Keratinocyte (primary cell): ENCODE measurements around the gene PLA2R1. TPM values are rescaled to one million over a fixed set of nuclear protein-coding genes. Genes with fewer than 3 reads are reported as not detected.

Experiments
- DNase-seq: peaks from one replicate; pipeline ENCODE4 v3.0.0-alpha.2; 2011; ENCODE audit warnings: low read depth, missing footprints, low spot score
- FAIRE-seq: peaks from 2 replicates; lab custom pipeline; 2011; peaks lifted over from hg19 to GRCh38; lab: Jason Lieb, UNC
- H2AFZ ChIP-seq: 2 replicates; pipeline ENCODE4 v1.6.0; 2012; ENCODE audit warnings: low read length, control low read depth, inconsistent platforms; ENCODE audit not compliant: control insufficient read depth
- H3K27ac ChIP-seq: 2 replicates; pipeline ENCODE4 v1.5.1; 2011; ENCODE audit warnings: low read length; ENCODE audit not compliant: control insufficient read depth, insufficient read depth
- H3K27me3 ChIP-seq: 3 replicates; pipeline ENCODE4 v1.6.0; 2011; ENCODE audit warnings: low read length; ENCODE audit not compliant: control insufficient read depth, insufficient read depth; ENCODE audit errors: extremely low read depth
- H3K36me3 ChIP-seq, 2 experiments: 2 replicates in 1 of 2; 3 replicates in 1 of 2; pipeline ENCODE4 v1.5.1; 2011; ENCODE audit warnings: low read length in 2 of 2, mild to moderate bottlenecking in 1 of 2; ENCODE audit not compliant: control insufficient read depth in 2 of 2, insufficient read depth in 2 of 2; ENCODE audit errors: extremely low read depth in 1 of 2
- H3K4me1 ChIP-seq: 3 replicates; pipeline ENCODE4 v1.5.1; 2011; ENCODE audit warnings: low read length; ENCODE audit not compliant: control insufficient read depth, insufficient read depth; ENCODE audit errors: extremely low read depth
- H3K4me2 ChIP-seq: 3 replicates; pipeline ENCODE4 v1.6.0; 2011; ENCODE audit warnings: low read depth, low read length; ENCODE audit not compliant: control insufficient read depth, insufficient read depth; ENCODE audit errors: extremely low read depth
- H3K4me3 ChIP-seq, 3 experiments: fragments of 200-600 bp in 1 of 3; sonication (generic) in 1 of 3; 2 replicates in 2 of 3; 3 replicates in 1 of 3; pipeline ENCODE4 v1.5.1; 2011 to 2016; ENCODE audit warnings: low read length in 3 of 3, mild to moderate bottlenecking in 3 of 3, control low read depth in 2 of 3, inconsistent platforms in 1 of 3, low read depth in 1 of 3, mixed read lengths in 1 of 3, mixed run types in 1 of 3, moderate library complexity in 1 of 3; ENCODE audit not compliant: control insufficient read depth in 2 of 3, insufficient read depth in 2 of 3; ENCODE audit errors: extremely low read depth in 1 of 3
- H3K79me2 ChIP-seq: 2 replicates; pipeline ENCODE4 v1.6.0; 2012; ENCODE audit warnings: low read length; ENCODE audit not compliant: control insufficient read depth, insufficient read depth
- H3K9ac ChIP-seq: 3 replicates; pipeline ENCODE4 v1.6.0; 2011; ENCODE audit warnings: low read length; ENCODE audit not compliant: control insufficient read depth, insufficient read depth; ENCODE audit errors: extremely low read depth
- H3K9me1 ChIP-seq: 3 replicates; pipeline ENCODE4 v1.6.0; 2011; ENCODE audit warnings: low read length; ENCODE audit not compliant: control insufficient read depth, insufficient read depth; ENCODE audit errors: extremely low read depth
- H3K9me3 ChIP-seq: 2 replicates; pipeline ENCODE4 v1.5.1; 2012; ENCODE audit warnings: low read depth, low read length; ENCODE audit not compliant: control insufficient read depth
- H4K20me1 ChIP-seq: 3 replicates; pipeline ENCODE4 v1.6.0; 2011; ENCODE audit warnings: low read length; ENCODE audit not compliant: control insufficient read depth, insufficient read depth; ENCODE audit errors: extremely low read depth
- CTCF ChIP-seq, 3 experiments: IDR thresholded peaks in 1 of 3; conservative IDR thresholded peaks in 1 of 3; optimal IDR thresholded peaks in 1 of 3; 2 replicates in 2 of 3; 3 replicates in 1 of 3; pipeline versions ENCODE3 to v1.5.1; 2011; ENCODE audit warnings: low read length in 3 of 3, mild to moderate bottlenecking in 3 of 3, moderate library complexity in 2 of 3, control low read depth in 1 of 3, inconsistent platforms in 1 of 3; ENCODE audit not compliant: insufficient read depth in 2 of 3; ENCODE audit errors: extremely low read depth in 1 of 3
- EZH2 ChIP-seq: IDR thresholded peaks from one replicate; pipeline ENCODE4 v1.6.1; 2012; ENCODE audit warnings: inconsistent platforms, mild to moderate bottlenecking, low read length, moderate library complexity
- dilution Hi-C: fragments of 300-500 bp; cut with MboI; formaldehyde crosslinking; loops from one replicate; pipeline ENCODE4 v1.7.0; 2020; ENCODE audit warnings: low sequenced_read_pairs; ENCODE audit not compliant: extremely low pct_ligation_motif_present
- polyA plus RNA-seq, 5 experiments: library from polyadenylated mRNA; depleted of rRNA in 3 of 5; stranded (reverse) in 3 of 5; stranded (forward) in 1 of 5; unstranded in 1 of 5; fragments of >200 nt; gene quantifications; 1 replicate in 1 of 5; 2 replicates in 3 of 5; 3 replicates in 1 of 5; pipeline versions ENCODE4 v1.2.1 to v1.2.3, GENCODE V29; 2011 to 2012; ENCODE audit warnings: missing spikeins in 2 of 5, low read depth in 1 of 5, low replicate concordance in 1 of 5

Gene PLA2R1
- polyA plus RNA-seq, 1 donor (not counting 4 experiments of a cell fraction or from before 2014, with no cell fraction given) = 12.3 TPM

GRCh38 chr2:160045703-160046210, 16.7 kb downstream of the PLA2R1 start:
- Histone ChIP-seq H3K36me3 (peaks cover 5 to 8% of the 10 kb centered on the region in 2 experiments), H3K27me3 (no peaks in the 10 kb centered on the region)
- TF ChIP-seq CTCF (optimal IDR thresholded peaks at IDR 0.05 in 1 of 3, IDR thresholded peaks at IDR 0.05 in 1 of 3, conservative IDR thresholded peaks at IDR 0.05 in 1 of 3; ENCODE audit: extremely low read depth in 1 of 3, insufficient read depth in 2 of 3, low read length in 3 of 3) (no peak), EZH2 (no peak)

GRCh38 chr2:160044728-160045127, 17.7 kb downstream of the PLA2R1 start:
- no peak for FAIRE-seq
- Histone ChIP-seq H3K4me3 (no peak overlapping the region), H3K36me3 (peaks cover 7 to 8% of the 10 kb centered on the region in 2 experiments), H3K9me3 (no peaks in the 10 kb centered on the region), H3K9ac (no peak overlapping the region), H4K20me1 (no peaks in the 10 kb centered on the region), H3K27ac (no peak overlapping the region), H3K27me3 (no peaks in the 10 kb centered on the region), H3K79me2 (no peaks in the 10 kb centered on the region), H3K4me1 (no peaks in the 10 kb centered on the region), H2AFZ (no peak overlapping the region), H3K4me2 (no peak overlapping the region), H3K9me1 (no peaks in the 10 kb centered on the region)
- no peak for DNase-seq
- dilution Hi-C loops = no loop called here
- TF ChIP-seq EZH2 (no peak), CTCF (optimal IDR thresholded peaks at IDR 0.05 in 1 of 3, IDR thresholded peaks at IDR 0.05 in 1 of 3, conservative IDR thresholded peaks at IDR 0.05 in 1 of 3; ENCODE audit: extremely low read depth in 1 of 3, insufficient read depth in 2 of 3, low read length in 3 of 3) (no peak)

More at GRCh38 chr2:160045703-160046210, 16.7 kb downstream of the PLA2R1 start:
- Histone ChIP-seq H3K4me3 (no peak overlapping the region), H3K4me1 (no peaks in the 10 kb centered on the region), H3K4me2 (no peak overlapping the region), H3K9me1 (no peaks in the 10 kb centered on the region), H4K20me1 (no peaks in the 10 kb centered on the region), H2AFZ (no peak overlapping the region), H3K9ac (no peak overlapping the region), H3K27ac (no peak overlapping the region), H3K9me3 (no peaks in the 10 kb centered on the region), H3K79me2 (no peaks in the 10 kb centered on the region)
- dilution Hi-C loops = no loop called here
- FAIRE-seq (no peak), DNase-seq (no peak)
